Astrocyte of the spinal cord (primary cell): ENCODE data around the gene KCND3.

ENCODE experiments used
- DNase-seq: peaks from one replicate; pipeline ENCODE4 v3.0.0; 2011; ENCODE audit warnings: low read depth, low spot score
- H3K4me3 ChIP-seq: 2 replicates; pipeline ENCODE4 v1.5.1; 2011; ENCODE audit warnings: low read depth, mild to moderate bottlenecking, low read length, moderate library complexity
- in situ Hi-C: cut with HindIII; loops from 2 replicates; pipeline ENCODE4 v1.10.0; 2017; ENCODE audit warnings: low sequenced_read_pairs
- TF ChIP-seq, protein P1 (sequence below): IDR thresholded peaks from 2 replicates; pipeline ENCODE4 v1.5.1; 2012; ENCODE audit warnings: low read depth, mild to moderate bottlenecking, low read length, inconsistent platforms

The KCND3 gene

DNA sequence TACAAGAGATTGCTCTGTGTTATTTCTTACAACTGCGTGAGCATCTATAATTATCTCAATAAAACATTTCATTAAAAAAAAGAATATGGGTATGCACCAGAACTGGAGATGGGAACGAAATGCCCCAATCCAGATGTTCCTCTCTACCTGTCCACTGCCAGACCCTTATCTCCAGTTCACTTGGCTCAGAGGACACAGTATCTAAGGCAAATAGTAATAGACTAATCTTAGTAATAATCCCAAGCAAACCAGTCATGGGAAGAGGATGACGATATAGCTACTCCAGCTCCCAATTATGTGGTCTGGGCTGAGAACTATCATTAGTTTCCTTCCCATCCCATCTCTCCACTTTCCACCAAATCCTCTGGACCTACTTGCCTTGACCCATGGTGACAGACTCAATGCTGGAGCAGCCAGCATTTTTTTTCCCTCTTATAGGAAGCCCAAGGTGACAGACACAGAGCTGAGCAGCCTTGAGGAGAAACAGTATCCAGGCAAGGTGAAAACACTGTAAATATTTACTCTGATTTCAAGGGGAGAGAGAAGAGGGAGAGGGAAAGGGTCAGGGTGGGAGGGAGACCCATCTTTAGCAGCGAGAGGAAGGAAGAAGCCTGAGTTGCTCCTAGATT is 205.1 kb downstream of the KCND3 start:
- TF ChIP-seq, protein P1, sequence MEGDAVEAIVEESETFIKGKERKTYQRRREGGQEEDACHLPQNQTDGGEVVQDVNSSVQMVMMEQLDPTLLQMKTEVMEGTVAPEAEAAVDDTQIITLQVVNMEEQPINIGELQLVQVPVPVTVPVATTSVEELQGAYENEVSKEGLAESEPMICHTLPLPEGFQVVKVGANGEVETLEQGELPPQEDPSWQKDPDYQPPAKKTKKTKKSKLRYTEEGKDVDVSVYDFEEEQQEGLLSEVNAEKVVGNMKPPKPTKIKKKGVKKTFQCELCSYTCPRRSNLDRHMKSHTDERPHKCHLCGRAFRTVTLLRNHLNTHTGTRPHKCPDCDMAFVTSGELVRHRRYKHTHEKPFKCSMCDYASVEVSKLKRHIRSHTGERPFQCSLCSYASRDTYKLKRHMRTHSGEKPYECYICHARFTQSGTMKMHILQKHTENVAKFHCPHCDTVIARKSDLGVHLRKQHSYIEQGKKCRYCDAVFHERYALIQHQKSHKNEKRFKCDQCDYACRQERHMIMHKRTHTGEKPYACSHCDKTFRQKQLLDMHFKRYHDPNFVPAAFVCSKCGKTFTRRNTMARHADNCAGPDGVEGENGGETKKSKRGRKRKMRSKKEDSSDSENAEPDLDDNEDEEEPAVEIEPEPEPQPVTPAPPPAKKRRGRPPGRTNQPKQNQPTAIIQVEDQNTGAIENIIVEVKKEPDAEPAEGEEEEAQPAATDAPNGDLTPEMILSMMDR = no peak
- in situ Hi-C loops = no loop called here
- no peak overlapping the region for H3K4me3 ChIP-seq
- DNase-seq = no peak

DNA sequence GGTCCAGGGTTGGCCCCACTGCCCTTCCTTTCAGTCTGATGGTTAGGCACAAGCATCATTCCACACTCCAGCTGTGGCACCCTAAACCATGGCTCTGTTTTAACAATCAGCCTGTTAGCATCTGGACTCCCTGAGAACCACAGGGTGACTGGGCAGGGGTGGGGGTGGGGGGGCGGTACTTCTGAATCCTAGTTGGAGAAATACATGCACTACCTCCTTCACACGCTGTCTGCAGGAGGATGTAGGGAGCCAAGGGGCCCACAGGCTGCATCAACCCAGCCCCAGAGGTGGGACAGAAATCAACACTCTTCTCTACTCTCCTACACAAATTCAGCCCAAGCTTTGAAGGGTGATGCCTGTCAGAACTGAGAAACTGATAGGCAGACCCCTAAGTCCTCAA is 209.9 kb downstream of the KCND3 start:
- TF ChIP-seq, protein P1 = no peak
- no peak overlapping the region for H3K4me3 ChIP-seq
- in situ Hi-C loops = no loop called here
- DNase-seq = no peak

GRCh38 chr1:111778541-111779051 is 210.9 kb downstream of the KCND3 start:
- TF ChIP-seq, protein P1 = no peak
- H3K4me3 ChIP-seq = no peak overlapping the region
- in situ Hi-C loops = no loop called here
- DNase-seq = no peak

- in situ Hi-C loops = no loop called here
- H3K4me3 ChIP-seq = no peak overlapping the region
- DNase-seq = no peak
- TF ChIP-seq, protein P1 = no peak
These were observed 211.4 kb downstream of the KCND3 start for GRCh38 chr1:111778066-111778465.

GRCh38 chr1:111777301-111777700 is 212.2 kb downstream of the KCND3 start:
- in situ Hi-C loops = no loop called here
- no peak for DNase-seq
- TF ChIP-seq, protein P1 = no peak

DNA sequence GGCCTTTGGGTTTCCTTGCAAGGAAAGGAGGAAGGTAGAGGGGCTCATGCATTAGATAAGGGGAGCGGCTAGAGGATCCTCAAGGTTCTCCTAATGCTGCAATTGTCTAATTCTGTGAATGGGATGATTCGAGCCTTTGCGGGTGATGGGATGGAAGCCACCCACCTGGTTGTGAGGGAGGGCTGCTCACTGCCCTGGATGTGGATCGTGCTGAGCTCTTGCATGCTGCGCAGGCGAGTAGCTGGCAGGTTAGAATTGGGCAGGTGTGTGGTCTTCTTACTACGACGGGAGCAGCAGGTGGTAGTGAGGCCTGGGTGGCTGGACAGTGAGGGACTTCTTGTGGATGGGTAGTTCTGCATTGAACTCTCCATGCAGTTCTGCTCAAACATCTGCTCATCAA is 212.6 kb downstream of the KCND3 start:
- in situ Hi-C loops = no loop called here
- H3K4me3 ChIP-seq = no peak overlapping the region
- TF ChIP-seq, protein P1 = no peak
- no peak for DNase-seq

More at GRCh38 chr1:111777301-111777700, 212.2 kb downstream of the KCND3 start:
- no peak overlapping the region for H3K4me3 ChIP-seq
